Loucy (cell line): ENCODE data around the gene GFRA1.

Experiments
- CTCF ChIP-seq: fragments of 200-600 bp; sonication (generic); conservative IDR thresholded peaks from 2 replicates; pipeline ENCODE4 v1.5.1; 2014; ENCODE audit warnings: mild to moderate bottlenecking, antibody characterized with exemption, low read length
- EZH2phosphoT487 ChIP-seq: fragments of 200-600 bp; IDR thresholded peaks from 2 replicates; pipeline ENCODE4 v1.6.1; 2018; ENCODE audit warnings: antibody characterized with exemption, mild to moderate bottlenecking, moderate library complexity, borderline replicate concordance

GRCh38 chr10:116216676-116217075 is 56.3 kb downstream of the GFRA1 start:
- TF ChIP-seq CTCF (no peak), EZH2phosphoT487 (no peak)
